DND-41 (cell line): ENCODE results near the gene NR2E1.

ENCODE experiments used
- EZH2 ChIP-seq: IDR thresholded peaks from 3 replicates; pipeline ENCODE4 v1.6.1; 2012; ENCODE audit warnings: borderline replicate concordance, low read depth, mild to moderate bottlenecking, moderate library complexity, low read length, inconsistent platforms; ENCODE audit not compliant: severe bottlenecking
- TF ChIP-seq, protein P1 (sequence below): IDR thresholded peaks from 2 replicates; pipeline ENCODE4 v1.5.1; 2012; ENCODE audit warnings: borderline replicate concordance, low read length, moderate library complexity, mild to moderate bottlenecking; ENCODE audit not compliant: poor library complexity, severe bottlenecking; ENCODE audit errors: extremely low read depth

DNA sequence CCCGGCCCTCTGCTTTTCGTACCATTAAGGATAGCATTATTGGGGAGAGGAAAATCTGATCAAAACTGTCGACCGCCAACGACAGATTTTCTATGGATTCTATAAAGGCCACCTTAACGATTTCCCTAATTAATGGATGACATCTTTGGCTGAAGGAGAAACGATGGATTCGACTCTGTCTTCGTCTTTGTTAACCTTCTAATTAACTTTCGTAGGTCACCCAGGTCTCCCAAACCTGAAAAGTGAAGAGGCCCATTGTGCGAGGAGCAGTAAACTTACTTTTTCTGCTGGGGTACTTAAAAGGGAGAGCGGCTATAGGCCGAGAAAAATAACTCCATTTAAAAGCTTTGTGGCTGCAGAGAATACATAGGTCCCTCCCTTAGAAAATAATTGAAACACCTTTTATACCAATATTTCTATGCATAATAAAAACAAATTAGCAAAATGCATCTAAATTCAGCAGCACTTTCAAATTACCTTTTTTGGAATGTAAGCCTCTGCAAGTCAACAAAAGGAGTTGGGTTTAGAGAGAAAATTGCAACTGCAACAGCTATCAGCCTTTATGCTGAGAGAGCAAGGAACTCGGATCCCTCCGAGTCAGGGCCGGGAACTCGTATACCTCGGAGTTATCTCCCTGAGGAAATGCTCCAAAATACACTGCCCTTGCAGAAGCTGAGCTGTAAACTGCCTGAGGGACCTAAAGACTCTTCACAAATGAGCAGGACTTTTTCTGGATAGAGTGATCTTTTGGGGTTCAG is 31.4 kb upstream of the NR2E1 start:
- TF ChIP-seq, protein P1, sequence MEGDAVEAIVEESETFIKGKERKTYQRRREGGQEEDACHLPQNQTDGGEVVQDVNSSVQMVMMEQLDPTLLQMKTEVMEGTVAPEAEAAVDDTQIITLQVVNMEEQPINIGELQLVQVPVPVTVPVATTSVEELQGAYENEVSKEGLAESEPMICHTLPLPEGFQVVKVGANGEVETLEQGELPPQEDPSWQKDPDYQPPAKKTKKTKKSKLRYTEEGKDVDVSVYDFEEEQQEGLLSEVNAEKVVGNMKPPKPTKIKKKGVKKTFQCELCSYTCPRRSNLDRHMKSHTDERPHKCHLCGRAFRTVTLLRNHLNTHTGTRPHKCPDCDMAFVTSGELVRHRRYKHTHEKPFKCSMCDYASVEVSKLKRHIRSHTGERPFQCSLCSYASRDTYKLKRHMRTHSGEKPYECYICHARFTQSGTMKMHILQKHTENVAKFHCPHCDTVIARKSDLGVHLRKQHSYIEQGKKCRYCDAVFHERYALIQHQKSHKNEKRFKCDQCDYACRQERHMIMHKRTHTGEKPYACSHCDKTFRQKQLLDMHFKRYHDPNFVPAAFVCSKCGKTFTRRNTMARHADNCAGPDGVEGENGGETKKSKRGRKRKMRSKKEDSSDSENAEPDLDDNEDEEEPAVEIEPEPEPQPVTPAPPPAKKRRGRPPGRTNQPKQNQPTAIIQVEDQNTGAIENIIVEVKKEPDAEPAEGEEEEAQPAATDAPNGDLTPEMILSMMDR = no peak
- TF ChIP-seq EZH2 = no peak
